GM21576 (cell line): ENCODE measurements around the gene DPT.

ENCODE experiments used
- ATAC-seq: cut with Tn5 transposase; IDR thresholded peaks from one replicate; pipeline ENCODE4 v1.9.1; 2021; ENCODE audit warnings: mild to moderate bottlenecking, moderate library complexity; ENCODE audit not compliant: unreplicated experiment

Gene DPT

GRCh38 chr1:168671782-168672181 is 57.2 kb downstream of the DPT start:
- no peak for ATAC-seq

GRCh38 chr1:168665975-168666374 is 63.0 kb downstream of the DPT start:
- ATAC-seq: no peak

- ATAC-seq: no peak
Observed at GRCh38 chr1:168664069-168664834, 64.8 kb downstream of the DPT start.

GRCh38 chr1:168656485-168656884 is 72.5 kb downstream of the DPT start:
- ATAC-seq: no peak

GRCh38 chr1:168654198-168654915 is 74.6 kb downstream of the DPT start:
- no peak for ATAC-seq

- no peak for ATAC-seq
Observed at GRCh38 chr1:168653567-168653966, 75.4 kb downstream of the DPT start.

GRCh38 chr1:168645721-168646120 is 83.3 kb downstream of the DPT start:
- no peak for ATAC-seq
